GM19397 (cell line): ENCODE data around the gene C19orf47.

Experiments
- ATAC-seq: cut with Tn5 transposase; IDR thresholded peaks from one replicate; pipeline ENCODE4 v1.9.1; 2021; ENCODE audit warnings: mild to moderate bottlenecking, moderate library complexity; ENCODE audit not compliant: unreplicated experiment

Gene C19orf47

GRCh38 chr19:40284251-40284500 is 64.0 kb downstream of the C19orf47 start:
- ATAC-seq, result no peak

DNA sequence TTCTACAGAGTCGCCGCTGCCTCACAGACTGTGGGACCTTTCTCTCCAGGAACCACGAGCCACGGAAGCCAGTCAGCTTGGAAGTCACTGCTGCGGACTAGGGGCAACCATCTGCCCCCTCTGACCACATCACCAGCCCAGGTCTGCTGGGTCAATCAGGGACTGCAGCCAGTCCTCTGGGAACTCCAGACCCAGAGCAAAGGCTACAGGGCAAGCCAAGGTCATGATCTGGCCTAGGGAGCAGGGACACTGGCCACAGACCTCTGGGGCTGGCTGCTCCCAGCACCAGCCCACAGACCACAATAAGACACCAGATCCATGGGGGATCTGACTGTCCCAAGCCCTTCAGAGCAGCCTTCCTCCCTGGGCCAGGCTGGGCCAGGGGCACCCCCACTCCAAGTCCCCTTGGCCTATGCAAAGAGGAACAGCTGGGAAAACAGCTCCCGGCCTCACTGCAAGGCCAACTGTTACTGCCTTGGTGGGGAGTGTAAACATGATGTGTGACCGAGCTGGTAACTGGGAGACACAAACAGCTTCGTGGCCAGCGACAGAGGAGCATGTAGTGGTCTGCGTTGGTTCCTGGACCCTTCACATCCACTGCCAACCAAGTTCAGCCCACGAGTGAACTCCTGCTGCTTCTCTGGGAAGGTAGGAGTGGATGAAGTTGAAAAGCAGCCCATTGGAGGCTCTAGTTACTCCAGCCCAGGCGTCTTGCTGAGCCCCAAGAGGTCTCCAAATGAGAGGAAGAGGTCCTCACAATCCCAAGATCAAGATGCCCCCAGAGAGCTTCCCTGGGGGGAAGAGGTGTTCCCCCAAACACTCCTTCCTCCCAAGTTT is 64.6 kb downstream of the C19orf47 start:
- ATAC-seq, result no peak

GRCh38 chr19:40282920-40283319 is 65.3 kb downstream of the C19orf47 start:
- no peak for ATAC-seq

- no peak for ATAC-seq
Measured at GRCh38 chr19:40282209-40282580, 66.0 kb downstream of the C19orf47 start.

GRCh38 chr19:40281381-40282208 is 66.6 kb downstream of the C19orf47 start:
- ATAC-seq, result no peak

DNA sequence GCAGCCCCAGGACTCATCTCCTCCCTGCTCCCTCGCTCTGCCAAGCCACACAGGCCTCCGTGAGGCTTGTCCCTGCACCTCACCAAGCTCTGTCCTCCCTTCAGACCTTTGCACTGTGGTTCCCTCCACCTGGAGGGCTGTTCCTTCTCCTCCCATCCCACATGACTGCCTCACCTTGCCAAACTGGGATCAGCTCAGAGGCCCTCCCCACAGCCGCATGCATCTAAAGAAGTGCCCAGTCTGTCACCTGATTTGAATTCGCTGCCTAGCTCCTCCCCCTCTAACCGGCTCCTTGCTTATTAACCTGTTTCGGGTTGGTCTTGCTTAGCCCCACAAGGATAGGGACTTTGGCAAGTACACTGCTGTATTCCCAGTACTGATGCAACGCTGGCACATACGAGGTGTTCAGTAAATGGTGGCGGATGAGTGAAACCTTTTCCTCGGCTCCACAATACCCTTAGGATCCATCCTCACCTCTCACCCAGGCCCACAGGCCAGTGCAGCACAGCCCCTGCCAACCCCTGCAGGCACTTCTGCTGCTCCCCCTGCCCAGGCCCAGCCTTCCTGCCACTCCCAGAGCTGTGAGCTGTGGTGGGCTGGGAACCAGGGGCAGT is 67.5 kb downstream of the C19orf47 start:
- no peak for ATAC-seq

DNA sequence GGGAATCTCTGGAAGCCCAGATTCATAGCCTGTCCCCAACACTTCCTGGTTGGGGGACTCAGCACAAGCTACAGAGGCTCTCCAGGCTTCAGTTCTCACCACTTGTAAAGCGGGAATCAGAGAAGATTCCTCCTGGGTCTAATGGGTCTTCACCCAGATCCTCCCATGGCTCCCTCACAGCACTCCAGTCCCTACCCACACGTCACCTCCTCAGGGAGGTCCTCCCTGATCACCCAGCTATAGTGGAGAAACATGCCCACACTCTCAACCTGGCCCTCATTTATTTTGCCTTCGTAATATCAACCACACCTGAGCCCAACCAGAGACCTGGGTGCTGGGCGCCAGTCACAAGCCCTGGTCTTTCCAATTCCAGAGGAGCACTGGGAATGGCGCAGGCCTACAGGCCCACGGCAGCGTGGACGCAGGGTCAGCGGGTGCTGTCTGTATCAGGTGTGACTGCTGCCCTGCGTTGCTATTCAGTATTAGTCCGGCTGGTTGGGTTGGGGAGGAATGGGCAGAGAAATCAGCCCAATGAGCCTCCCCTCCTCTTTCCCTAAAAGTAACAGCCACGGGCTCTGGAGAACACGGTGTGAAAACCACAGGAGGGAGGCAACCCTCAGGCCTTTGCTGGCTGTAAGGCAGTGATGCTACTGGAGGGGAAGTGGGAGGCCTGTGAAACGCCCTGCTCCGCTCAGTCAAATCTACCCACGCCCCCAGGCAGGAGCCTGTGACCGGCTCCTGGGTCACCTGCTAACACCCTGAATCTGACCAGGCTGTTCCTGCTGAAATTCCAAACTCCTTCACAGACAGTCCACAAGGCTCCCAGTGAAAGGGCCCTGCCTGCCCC is 68.2 kb downstream of the C19orf47 start:
- peak; percentile 28 for ATAC-seq

DNA sequence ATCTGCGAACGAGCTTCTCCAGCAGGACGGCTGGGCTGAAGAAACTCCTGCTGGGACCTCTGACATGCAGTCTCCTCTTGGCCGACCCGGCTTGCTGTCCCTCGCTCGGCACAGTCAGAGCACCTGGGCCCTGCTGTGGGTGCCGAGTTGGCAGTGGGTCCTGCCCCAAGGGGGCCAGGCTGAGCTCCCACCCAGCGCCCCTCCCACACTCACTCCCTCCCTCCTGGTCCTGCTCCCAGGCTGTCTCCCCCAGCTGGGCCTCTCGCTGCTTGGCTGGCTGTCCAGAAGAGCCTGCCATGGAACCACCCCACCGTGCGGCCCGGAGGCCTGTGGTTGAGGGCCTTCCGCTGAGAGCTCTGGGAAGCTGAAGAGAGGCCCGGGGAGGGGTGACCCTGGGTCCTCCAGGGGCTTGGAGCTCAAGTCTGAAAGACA is 69.1 kb downstream of the C19orf47 start:
- no peak for ATAC-seq

DNA sequence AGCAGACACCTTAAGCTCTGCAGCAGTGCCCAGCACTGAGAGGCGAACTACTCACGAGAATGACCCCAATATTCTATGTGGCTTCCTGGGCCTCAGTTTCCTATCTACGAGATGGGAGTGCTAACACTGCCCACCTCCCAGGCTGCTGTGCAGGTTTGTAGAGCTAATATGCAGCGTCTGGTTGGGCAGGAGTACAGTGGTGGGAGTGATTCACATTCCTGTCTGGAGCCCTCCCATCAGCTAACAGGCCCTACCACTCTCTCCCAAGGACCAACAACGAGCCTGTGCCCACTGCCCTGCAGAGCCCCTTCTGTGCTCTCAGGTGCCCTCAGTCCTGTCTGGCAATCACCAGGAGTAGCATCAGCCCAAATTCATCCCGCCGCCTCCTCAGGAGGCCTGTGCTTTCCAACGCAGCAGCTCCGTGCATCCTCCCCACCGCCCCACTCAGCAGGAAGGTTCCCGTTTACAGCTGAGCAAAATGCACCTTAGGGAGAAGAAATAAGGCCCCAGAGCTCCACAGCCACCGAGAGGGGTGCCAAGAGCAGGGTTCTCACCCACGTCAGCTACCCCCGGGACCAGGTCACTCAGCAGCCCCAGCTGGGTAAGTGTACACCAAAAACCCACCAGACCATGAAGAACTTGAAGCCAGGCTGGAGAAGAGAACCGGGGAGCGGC is 69.7 kb downstream of the C19orf47 start:
- ATAC-seq, result no peak

DNA sequence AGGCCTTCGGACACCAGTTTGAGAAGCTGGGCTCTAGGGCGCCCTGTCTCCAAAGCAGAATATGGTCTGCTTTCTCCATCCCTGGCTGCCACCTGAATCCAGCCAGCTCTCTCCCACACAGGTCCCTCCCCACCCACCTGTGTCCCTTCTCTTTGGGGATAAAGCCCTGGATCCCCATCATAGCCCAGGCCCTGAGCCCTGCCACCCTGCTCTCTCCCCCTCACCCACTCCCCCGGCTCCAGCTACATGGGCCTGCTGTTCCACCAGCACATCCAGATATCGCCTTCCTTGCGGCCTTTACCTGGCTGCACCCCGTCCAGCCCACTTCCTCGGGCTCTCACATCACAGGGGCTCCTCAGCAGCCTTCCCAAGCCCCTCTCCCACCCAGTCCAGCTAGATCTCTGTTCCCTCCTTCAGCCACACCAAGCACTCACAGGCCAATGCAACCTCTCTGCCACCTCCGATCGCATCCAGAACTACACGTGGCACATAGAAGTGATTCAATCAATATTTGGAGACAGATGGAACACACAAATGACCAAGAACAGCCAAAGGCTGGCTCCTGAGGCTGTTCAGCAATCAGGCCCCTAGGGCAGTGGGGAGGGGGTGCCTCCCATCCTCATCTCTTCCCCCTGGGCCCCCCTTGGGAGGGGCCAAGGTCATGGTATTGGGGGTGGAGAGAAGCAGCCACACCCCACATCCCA is 70.7 kb downstream of the C19orf47 start:
- ATAC-seq, result no peak

- no peak for ATAC-seq
Measured at GRCh38 chr19:40274585-40275544, 73.3 kb downstream of the C19orf47 start.

GRCh38 chr19:40273469-40274360 is 74.5 kb downstream of the C19orf47 start:
- no peak for ATAC-seq

GRCh38 chr19:40272261-40272660 is 75.9 kb downstream of the C19orf47 start:
- no peak for ATAC-seq

GRCh38 chr19:40271706-40272105 is 76.5 kb downstream of the C19orf47 start:
- ATAC-seq, result no peak

DNA sequence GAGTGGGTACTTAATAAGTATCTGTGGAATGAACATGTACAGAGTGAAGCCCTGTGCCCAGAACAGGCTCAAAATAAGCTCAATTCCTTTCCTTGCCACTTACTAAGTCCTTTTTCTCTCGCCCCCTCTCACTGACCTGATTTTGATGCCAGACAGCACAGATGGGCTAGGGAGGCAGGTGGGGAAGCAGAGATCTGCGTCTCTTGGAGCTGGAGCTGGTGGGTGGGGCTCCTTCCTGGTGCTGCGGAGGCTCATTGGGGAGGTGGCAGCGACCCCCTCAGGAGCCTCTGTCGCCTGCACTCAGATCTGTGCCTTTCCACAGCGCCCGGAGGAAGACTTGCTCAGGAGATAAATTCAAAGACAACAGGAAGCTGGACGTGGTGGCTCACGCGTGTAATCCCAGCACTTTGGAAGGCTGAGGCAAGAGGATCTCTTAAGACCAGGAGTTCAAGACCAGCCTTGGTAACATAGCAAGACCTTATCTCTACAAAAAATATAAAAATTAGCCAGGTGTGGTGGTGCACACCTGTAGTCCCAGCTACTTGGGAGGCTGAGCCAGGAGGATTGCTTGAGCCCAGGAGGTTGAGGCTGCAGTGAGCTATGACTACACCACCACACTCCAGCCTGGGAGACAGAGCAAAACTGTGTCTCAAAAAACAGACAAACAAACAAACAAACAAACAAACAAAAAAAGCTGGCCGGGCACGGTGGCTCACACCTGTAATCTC is 77.7 kb downstream of the C19orf47 start:
- ATAC-seq, result no peak
